HEK293 (cell line): ENCODE measurements around the gene CENPB.

Source experiments
- CTCF ChIP-seq: fragments of 450-650 bp; formaldehyde crosslinking; IDR thresholded peaks from 2 replicates; pipeline ENCODE4 v1.5.1; 2016; ENCODE audit warnings: missing biosample characterization, missing genetic modification characterization
- GFI1B ChIP-seq: fragments of 450-650 bp; formaldehyde crosslinking; IDR thresholded peaks from 2 replicates; pipeline ENCODE4 v1.5.1; 2016; ENCODE audit warnings: missing biosample characterization, missing genetic modification characterization
- PATZ1 ChIP-seq: fragments of 450-650 bp; formaldehyde crosslinking; IDR thresholded peaks from 2 replicates; pipeline ENCODE4 v1.5.1; 2016; ENCODE audit warnings: missing biosample characterization, missing genetic modification characterization
- PRDM1 ChIP-seq: fragments of 450-650 bp; formaldehyde crosslinking; IDR thresholded peaks from 2 replicates; pipeline ENCODE4; 2016; ENCODE audit warnings: missing biosample characterization, missing genetic modification characterization
- SP7 ChIP-seq: fragments of 450-650 bp; formaldehyde crosslinking; IDR thresholded peaks from 2 replicates; pipeline ENCODE4 v1.5.1; 2016; ENCODE audit warnings: missing biosample characterization, missing genetic modification characterization
- ZFHX2 ChIP-seq: fragments of 450-650 bp; formaldehyde crosslinking; conservative IDR thresholded peaks from 2 replicates; pipeline ENCODE4 v1.5.1; 2016; ENCODE audit warnings: missing biosample characterization, missing genetic modification characterization
- ZNF133 ChIP-seq: fragments of 450-650 bp; formaldehyde crosslinking; IDR thresholded peaks from 2 replicates; pipeline ENCODE4 v1.5.1; 2016; ENCODE audit warnings: missing biosample characterization, missing genetic modification characterization
- ZNF501 ChIP-seq: fragments of 450-650 bp; formaldehyde crosslinking; IDR thresholded peaks from 2 replicates; pipeline ENCODE4 v1.5.1; 2016; ENCODE audit warnings: missing biosample characterization, missing genetic modification characterization
- ZNF768 ChIP-seq: fragments of 450-650 bp; formaldehyde crosslinking; IDR thresholded peaks from 2 replicates; pipeline ENCODE4 v1.5.1; 2018; ENCODE audit warnings: missing biosample characterization, mild to moderate bottlenecking, missing genetic modification characterization
- TF ChIP-seq, protein P1 (sequence below): fragments of 450-650 bp; formaldehyde crosslinking; IDR thresholded peaks from 2 replicates; pipeline ENCODE4 v1.5.1; 2016; ENCODE audit warnings: missing biosample characterization, missing genetic modification characterization

DNA sequence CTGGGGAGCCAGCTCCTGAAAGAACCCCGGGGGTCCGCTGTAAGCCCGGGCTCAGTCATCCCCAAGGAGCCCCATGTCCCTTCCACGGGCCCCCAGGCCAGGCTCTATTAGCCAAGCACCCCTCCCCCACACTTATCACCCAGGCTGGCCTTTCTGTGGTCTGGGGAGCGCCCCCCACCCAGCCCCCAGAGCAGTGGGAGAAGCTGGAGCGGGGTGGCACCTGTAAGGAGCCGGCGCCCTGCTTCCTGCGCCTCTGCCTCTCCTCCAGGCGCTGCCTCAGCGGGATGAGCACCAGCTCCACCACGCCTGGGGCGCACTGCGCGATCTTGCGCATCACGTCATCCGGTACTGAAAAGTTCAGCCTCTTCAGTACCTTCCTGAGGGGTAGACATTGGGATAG, 7.6 kb downstream of the CENPB start:
- TF ChIP-seq CTCF (tag by site-specific recombination): no peak
- no peak for TF ChIP-seq GFI1B (tag by site-specific recombination)
- TF ChIP-seq ZFHX2 (tag by site-specific recombination): no peak
- TF ChIP-seq PRDM1 (tag by site-specific recombination): no peak
- TF ChIP-seq ZNF768: no peak
- TF ChIP-seq ZNF133: no peak
- TF ChIP-seq, protein P1, sequence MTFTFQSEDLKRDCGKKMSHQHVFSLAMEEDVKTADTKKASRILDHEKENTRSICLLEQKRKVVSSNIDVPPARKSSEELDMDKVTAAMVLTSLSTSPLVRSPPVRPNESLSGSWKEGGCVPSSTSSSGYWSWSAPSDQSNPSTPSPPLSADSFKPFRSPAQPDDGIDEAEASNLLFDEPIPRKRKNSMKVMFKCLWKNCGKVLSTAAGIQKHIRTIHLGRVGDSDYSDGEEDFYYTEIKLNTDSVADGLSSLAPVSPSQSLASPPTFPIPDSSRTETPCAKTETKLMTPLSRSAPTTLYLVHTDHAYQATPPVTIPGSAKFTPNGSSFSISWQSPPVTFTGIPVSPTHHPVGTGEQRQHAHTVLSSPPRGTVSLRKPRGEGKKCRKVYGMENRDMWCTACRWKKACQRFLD (tag by site-specific recombination): no peak
- no peak for TF ChIP-seq ZNF501 (tag by site-specific recombination)
- no peak for TF ChIP-seq PATZ1 (tag by site-specific recombination)
- no peak for TF ChIP-seq SP7 (tag by site-specific recombination)
